ENCODE measurements around the gene TTBK2.

TTBK2 gene

GRCh38 chr15:42716626-42717025 lies 204.0 kb downstream of the TTBK2 start:
- Histone ChIP-seq H3K9me3 (ENCODE audit: control insufficient read depth, insufficient read depth, low read depth, low read length) (no peaks in the 10 kb centered on the region), H3K4me1 (ENCODE audit: control insufficient read depth, insufficient read depth, low read length) (no peaks in the 10 kb centered on the region), H3K27ac (ENCODE audit: extremely low read depth, low read depth, low read length) (no peak overlapping the region), H3K4me3 (ENCODE audit: low read depth, low read length) (no peak overlapping the region), H3K36me3 (ENCODE audit: control insufficient read depth in 2 of 2, insufficient read depth in 1 of 2, low read length in 2 of 2) (peaks cover 0 to 23% of the 10 kb centered on the region in 2 experiments; a peak in 1 of 3 replicates)
- TF ChIP-seq ZBTB8A (tag by site-specific recombination; IDR thresholded peaks at IDR 0.05) (no peak), ZNF677 (tag by site-specific recombination; IDR thresholded peaks at IDR 0.05) (no peak), CTCF (tag by site-specific recombination; IDR thresholded peaks at IDR 0.05) (no peak), PRDM10 (tag by site-specific recombination; IDR thresholded peaks at IDR 0.05) (no peak), SP7 (tag by site-specific recombination; IDR thresholded peaks at IDR 0.05) (no peak), ZNF10 (tag by site-specific recombination; IDR thresholded peaks at IDR 0.05) (no peak), ZNF776 (tag by site-specific recombination; IDR thresholded peaks at IDR 0.05; ENCODE audit: borderline replicate concordance) (no peak), ZNF449 (tag by site-specific recombination; IDR thresholded peaks at IDR 0.05) (no peak), ZNF521 (tag by site-specific recombination; IDR thresholded peaks at IDR 0.05) (no peak), ZNF18 (tag by site-specific recombination; IDR thresholded peaks at IDR 0.05) (no peak), ZSCAN30 (tag by site-specific recombination; IDR thresholded peaks at IDR 0.05) (no peak), ZNF747 (tag by site-specific recombination; IDR thresholded peaks at IDR 0.05) (no peak), PRDM6 (tag by site-specific recombination; IDR thresholded peaks at IDR 0.05) (no peak), REPIN1 (tag by site-specific recombination; IDR thresholded peaks at IDR 0.05; ENCODE audit: low read depth) (no peak), BCL11A (tag by site-specific recombination; IDR thresholded peaks at IDR 0.05; ENCODE audit: low read depth) (no peak), ZNF214 (tag by site-specific recombination; IDR thresholded peaks at IDR 0.05; ENCODE audit: borderline replicate concordance) (no peak), ZNF791 (tag by site-specific recombination; IDR thresholded peaks at IDR 0.05) (no peak), ZNF140 (tag by site-specific recombination; IDR thresholded peaks at IDR 0.05) (no peak), ZNF629 (tag by site-specific recombination; IDR thresholded peaks at IDR 0.05) (no peak), ZNF843 (tag by site-specific recombination; IDR thresholded peaks at IDR 0.05) (no peak)
- ChIA-PET POLR2A (no interaction called here), CTCF (interaction anchor here (0.6 to 0.8 kb wide), 2 partner anchors 13 to 35 kb away, joined by 3 read pairs; no protein-coding TSS in a partner anchor)

Measured in HEK293 (cell line).